HG02885 (cell line): ENCODE measurements around the gene KLF15.

Experiments
- ATAC-seq: cut with Tn5 transposase; IDR thresholded peaks from one replicate; pipeline ENCODE4 v1.9.1; 2021; ENCODE audit warnings: mild to moderate bottlenecking; ENCODE audit not compliant: unreplicated experiment, poor library complexity

The KLF15 gene

DNA sequence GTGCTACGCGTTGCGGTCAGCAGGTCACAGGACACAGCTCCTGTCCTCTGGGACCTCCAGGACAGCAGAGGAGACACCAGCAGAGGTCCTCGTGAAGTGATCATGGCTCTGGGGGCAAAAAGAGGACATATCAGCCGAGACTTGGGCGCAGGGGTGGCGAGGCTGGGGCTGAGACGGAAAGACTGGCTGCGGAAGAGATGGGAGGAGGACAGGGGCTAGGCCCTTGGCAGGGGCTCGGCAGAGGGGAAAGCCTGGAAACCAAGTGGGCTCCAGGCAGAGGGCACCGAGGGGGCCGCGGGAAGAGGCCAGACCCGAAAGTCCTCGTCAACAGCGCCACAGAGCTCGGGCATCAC is 32.6 kb upstream of the KLF15 start:
- no peak for ATAC-seq

DNA sequence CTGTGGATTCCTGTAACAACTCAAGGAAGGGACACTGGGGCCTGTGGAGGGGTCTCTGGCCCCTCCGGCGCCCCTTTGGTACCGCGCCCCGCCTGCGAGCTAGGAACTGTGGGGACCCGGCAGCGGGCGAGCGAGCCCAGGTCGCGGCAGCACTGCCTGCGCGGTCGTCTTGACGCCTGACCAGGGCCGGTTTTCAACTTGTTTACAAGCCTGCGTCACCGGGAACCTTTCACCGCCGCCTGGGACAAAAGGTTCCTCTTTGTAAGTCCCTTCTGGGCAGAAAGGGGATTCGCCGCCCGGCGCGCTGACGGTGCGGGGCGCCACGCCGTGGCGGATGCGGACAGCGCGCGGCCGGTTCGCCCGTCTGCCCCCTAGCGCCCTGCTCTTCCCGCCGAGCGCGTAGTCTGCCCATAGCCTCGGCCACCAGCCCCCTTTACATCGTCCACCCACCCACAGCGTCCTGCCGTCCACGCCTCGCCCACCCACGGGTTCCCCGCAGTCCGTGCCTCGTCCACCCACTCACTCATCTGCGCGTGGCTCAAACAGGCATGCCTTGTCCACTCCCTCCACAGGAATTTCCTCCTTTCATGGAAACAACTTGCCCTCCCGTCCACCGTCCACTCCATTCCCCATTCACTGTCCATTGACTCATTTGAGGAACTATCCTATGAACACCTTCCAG is 32.0 kb upstream of the KLF15 start:
- ATAC-seq, result peak; percentile 77

DNA sequence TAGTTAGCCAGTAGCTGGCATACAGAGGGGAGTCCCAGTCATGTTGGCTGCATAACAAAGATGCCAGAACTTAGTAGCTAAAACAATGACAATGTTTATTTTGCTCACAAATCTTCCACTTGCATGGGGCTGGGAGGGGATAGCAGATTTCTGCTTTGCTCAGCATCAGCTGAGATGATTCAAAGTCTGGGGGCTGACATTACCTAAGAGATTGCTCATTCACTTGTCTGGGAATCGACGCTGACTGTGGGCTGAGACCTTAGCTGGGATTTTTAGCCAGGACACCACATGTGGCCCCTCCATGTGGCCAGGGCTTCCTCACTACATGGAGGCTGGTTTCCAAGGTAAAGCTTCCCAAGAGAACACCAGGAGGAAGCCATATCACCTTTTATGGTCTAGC is 24.8 kb upstream of the KLF15 start:
- ATAC-seq, result no peak

DNA sequence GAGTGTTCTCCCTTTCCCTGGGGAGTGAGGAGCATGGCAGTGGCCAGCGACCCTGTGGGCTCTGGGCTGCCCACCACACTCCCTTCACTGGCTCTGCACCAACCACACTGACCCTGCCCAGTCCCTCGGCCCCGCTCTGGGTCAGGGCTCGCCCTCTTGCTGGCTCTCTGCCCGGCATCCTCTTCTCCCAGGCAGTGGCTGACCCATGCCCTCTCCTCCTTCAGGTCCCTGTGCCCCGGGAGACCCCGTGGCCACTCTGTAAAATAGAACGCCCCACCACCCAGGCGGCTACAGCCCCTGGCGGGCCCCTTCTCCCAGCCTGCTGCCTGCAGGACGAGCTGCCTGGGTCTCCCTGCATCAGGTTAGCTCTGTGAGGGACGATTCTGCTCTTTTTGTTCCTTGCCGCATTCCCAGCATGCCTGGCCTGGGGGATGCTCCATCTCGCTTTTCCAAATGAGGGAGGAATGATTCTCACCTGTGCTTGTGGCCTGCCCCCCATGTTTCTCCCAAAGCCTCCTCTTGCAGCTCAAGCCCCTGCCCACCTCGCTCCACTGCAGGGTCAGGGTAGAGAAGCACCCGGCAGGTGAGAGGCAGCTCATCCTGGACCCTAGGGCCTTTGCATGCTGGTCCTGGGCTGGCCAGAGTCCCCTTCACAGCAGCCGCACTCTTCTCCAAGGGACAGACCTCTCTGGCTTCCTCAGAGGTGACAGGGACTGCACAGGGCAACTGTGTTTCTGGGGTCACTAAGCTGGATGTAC is 23.0 kb upstream of the KLF15 start:
- no peak for ATAC-seq

DNA sequence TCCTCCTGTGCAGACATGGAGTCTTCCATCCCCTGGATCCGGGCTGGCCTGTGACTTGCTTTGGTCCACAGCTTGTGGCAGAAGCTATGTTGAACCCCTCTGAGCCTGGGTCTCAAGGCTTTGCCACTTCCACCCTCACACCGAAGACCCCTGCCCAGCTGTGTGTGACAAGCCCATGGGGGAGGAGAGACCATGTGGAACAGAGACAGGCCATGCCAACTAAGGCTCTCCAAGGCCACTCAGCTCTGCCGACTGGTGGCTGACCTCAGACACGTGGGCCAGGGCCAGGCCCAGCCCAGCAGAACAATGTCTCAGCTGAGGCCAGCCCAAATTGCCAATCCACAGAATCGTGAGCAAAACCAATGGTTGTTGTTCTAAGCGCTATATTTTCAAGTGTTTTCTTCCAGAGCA is 21.1 kb upstream of the KLF15 start:
- ATAC-seq, result no peak

DNA sequence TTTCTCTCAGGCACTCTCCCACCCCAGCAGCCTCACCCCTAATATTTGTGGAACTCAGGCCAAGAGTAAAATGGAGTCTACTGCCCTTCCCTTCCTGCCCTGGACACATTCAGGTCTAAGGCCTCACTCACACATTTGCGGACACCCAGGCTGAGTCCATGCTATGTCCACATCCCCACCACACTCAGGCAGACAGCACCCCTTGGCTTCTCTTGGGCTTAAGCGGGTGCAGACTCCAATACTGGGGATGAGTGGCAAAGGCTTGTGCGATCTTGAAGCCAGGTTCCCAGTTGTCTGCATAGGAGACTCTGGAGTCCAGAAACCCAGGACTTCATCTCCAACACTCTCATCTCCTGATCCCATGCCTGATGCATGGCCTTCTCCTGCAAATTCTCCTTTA is 20.0 kb upstream of the KLF15 start:
- no peak for ATAC-seq

DNA sequence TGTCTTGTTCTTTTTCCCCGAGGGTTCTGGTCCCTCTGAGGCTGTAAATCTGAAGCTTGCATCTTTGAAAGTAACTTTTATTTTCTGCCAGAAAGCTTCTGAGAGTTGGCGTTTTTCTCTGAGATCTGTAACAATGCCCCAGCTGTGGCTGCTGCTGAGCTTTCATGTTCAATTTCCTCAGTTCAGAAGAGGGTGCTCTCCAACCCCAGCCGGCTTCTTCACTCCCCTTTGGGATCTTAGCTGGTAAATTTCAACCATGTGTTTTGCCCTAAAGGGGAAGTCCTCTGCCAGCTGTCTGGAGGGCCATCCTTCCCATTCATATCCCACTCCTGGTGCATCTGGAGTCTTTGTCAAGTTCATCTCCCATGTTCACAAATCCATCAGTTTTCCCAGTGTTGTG is 19.2 kb upstream of the KLF15 start:
- ATAC-seq, result no peak

DNA sequence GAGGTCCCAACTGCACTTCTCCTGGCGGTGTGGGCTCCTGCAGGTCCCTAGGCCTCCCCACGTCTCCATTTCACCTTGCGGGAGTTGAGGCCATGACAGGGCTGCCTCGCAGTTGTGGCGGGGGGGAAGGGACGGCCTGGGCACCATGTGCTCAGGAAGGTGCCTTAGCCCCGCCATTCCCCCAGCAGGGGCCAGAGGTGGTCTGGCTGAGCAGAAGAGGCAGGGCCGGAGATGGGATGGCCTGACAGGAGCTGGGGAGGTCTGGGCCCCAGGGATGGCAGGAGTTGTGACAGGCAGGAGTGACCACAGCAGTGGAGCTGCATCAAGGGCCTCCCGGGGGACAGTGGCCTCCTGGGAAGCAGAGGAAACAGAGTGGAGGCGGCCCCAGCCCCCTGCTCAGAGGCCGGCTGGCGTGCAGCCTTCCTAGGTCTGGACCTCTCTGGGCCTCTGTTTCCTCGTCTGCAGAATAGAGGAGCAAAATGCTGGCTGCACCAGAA is 18.7 kb upstream of the KLF15 start:
- ATAC-seq, result no peak

DNA sequence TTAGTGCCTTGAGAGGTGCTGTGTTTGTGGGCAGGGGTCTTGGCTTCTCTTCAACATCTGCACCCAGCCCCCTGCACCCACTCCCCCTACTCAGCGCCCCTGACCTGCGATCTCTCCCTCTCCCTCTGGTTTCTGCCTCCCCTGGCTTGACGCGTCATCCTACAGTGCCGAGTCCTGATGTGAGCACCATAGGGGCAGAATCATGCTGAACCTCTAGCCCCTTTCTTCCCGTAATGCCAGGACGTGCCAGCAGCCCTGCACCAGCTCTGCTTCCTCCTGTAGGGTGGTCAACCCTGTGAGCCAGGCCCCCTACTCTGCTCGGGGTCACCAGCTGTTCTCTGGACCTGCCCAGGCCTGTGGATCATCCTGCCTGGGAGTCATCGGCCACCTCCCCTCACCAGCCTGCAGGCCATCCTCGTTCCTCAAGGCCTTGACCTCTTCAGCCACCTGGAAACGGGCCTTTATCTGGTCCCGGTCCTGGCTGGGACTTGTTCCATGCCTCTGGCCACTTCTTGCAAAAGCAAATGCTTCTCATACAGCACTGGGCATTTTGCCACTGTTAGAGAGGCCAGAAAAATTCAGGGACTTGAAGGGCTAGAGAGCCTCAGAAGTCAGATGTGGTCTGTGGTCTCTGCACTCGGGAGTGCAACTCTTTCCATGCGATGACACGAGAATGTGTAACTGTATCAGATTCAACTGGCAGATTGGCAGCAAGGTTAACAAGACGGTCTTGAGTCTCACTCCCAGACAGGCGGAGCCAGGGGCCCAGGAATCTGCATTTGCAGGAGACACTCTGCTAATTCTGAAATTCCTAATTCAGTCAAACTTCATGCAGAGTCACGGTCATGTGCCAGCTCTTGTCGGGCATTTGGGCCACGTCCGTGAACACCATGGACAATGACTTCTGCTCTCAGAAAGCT is 16.7 kb upstream of the KLF15 start:
- ATAC-seq, result no peak

DNA sequence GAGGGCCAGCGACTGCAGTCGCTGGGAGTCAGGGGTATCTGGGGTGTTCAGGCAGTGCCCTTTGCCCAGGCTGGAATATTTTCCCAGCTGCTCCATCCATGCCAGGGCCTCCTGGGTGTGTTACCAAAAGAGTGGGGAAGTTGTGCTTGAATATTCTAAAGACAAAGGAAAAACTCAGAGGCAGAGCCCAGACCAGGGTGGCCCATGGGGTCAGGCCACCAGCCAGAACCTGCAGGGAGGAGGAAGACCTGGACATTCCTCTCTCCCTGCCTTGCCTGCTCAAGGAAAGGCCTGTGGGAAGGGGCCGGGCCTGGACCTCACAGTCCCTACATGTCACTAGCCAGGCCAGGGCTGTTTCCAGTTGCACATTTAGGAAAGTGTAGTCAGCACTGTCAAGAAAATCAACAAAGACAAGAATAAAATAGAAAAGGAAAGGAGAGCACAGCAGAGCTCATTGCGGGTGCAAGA is 16.0 kb upstream of the KLF15 start:
- no peak for ATAC-seq

DNA sequence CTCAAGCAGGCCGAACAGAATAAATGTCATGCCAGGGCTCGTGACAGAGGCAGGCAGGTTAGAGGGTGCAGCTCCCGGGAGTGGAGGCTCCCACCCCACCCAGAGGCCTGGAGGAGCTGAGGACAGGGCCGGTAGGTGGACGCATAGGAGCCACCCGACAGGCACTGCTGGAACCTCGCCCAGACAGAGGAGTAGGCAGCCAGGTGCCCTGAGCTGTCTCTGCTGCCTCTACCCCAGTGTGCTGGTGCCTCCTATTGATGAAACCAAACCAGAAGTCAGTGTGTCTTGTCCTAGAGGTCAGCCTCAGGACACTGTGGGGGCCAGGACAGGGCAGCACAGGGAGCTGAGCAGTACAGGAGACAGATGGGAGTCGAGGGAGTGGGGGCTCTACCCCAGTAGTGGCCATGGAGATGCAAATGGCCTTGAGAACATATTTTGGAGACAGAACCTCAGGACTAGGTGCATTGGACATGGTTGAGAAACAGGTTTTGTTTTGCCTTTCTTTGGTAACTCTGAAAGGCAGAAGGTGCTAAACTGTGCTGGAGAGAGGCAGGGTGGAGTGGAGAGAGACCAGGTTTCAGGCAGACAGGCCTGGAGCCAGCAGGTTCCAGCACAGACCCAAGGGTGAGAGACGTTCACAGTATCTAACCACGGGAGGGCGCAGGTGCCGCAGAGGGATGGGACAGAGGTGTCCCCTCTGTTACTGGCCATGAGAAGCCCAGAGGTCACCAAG is 15.4 kb upstream of the KLF15 start:
- ATAC-seq, result no peak

DNA sequence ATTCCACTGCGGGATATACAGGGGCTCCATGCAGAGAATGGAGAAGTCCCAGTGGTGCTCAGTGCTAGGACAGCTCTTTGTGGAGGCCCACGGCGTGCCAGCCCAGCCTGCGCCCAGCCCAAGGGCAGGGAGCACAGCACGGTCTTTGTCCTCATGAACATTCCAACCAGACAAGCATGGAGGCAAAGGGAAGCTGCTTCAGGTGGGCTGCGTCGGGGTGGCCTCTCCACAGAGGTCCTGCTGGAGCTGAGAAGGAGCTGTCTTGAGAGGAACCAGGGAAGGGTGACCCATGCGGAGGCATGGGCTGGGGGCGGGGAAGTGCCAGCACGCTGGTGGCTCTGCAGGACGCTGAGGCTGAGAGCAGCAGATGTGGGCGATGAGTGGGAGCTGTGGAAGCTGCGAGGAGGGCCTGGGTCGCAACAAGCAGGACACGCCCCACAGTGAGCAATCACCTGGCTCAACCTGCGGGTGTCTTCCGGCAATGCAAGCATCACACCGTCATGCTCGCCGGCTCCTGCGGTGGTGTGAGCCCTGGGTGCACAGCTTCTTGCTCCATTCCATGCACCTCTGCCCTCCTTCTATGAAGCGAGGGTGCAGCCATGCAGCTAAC is 14.0 kb upstream of the KLF15 start:
- ATAC-seq, result no peak

DNA sequence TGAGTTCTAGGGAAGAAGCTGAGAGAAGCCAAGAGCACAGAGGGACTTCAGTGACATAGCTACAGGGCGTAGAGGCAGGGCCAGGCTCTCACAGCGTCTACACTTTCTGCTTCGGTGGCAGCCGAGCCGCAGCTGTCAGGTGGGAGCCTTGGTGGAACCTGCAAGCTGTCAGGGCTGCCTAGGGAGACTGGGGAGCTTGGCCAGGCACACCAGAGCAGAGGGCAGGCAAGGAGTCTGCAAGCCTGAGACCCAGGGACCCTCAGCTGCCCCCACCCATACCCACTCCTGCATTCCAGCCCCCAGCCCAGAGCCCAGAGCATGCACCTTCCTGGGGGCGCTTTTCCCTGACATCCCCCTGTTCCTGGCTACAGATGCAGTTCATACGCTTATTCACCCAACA is 13.4 kb upstream of the KLF15 start:
- ATAC-seq, result no peak

DNA sequence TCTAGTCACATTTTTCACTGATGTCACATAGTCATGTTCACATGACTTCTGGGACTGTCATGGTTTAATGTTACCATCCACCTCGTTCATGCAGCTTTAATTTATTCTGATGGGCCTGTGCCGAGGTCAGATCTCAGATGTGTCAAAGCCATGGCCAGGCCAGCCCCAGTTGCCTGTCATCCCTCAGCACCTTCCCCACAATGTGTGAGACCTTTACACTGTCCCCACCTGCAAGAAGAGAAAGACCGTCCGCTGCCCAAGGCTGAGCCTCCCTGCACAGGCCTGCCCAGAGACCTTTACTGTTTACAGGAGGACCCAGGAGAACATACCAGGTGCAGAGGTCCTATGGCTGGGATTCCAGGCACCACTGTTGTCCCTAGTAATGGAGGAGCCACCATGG is 12.8 kb upstream of the KLF15 start:
- ATAC-seq, result no peak

DNA sequence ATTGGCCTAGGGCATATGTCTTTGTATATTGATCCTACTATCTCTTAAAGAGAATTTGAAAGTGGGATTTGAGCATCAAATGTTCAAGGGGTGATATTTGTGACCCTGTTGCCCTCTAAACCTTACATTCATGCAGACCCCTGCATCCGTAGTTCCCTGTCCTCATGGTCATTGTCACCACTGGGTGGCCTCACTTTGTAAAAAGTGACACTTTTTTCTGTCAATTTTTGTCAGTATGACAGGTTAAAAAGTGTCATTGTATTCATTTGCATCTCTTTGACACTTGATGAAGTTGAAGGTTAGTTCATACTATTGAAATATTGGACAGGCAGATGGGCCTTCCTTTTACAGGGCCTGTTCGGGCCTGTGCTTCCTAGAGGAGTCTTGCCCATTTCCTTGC is 12.3 kb upstream of the KLF15 start:
- ATAC-seq, result no peak

DNA sequence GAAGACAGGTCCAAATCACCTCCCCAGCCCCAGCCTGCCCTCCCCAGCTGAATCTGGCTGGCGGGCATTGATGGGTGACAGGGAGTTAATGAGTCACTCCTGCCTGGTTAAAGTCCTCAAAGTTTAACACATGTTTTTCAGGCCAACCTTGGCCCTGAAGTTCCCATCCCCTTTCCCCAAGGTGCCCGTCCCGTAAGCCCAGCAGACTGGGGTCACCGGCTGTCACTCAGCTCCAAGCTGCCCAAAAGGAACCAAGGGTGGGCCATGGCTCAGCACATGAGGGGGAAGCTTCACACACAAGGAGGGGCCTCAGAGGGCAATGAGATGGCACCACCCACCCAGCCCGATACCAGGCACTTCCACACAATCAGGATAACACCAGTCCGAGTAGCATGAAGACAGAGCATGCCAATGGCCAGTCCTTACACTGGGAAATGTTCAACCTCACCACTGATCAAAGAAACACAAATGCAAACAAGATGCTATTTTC is 10.2 kb upstream of the KLF15 start:
- no peak for ATAC-seq

DNA sequence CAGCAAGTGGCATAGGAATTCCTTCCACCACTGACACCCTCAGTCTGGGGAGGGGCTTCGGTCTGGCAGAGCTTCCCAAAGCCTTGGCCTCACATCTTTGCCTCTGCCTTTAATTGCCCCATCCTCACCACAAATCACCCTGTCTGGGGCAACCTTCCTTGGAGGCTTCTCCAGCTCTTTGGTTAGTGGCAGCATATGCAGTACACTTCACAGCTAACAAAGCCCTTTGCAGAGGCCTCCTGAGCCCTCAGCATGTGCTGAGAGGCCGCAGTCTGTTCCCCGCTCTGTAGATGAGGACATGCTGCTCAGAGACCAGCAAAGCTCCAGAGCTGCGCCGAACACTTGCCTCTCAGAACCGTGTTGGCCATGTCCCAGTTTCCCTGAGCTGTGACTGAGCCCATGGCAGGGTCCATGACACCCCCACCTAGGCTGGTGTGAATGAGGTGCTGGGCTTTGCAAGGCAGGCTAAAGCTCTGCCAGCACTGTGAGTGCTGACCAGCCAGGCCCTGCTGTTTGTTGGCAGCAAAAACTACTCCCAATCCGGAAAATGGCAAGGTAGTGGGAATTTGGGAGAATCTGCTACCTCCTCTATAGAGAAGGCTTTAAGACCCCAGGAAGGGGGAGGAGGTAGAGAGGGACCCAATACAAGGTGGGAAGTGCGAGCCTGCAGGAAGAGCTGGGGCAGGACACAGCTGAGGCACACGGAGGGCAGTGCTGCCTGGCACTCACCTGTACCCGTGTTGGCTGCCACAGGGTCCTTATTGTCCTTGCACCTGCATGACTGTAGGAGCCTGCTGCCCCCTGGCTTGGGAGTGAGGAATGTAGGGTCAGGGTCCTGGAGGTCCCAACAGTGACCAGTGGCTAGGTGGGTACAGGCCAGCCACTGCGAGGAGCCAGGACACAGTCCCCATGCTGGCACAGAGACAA is 8.4 kb upstream of the KLF15 start:
- ATAC-seq, result no peak

DNA sequence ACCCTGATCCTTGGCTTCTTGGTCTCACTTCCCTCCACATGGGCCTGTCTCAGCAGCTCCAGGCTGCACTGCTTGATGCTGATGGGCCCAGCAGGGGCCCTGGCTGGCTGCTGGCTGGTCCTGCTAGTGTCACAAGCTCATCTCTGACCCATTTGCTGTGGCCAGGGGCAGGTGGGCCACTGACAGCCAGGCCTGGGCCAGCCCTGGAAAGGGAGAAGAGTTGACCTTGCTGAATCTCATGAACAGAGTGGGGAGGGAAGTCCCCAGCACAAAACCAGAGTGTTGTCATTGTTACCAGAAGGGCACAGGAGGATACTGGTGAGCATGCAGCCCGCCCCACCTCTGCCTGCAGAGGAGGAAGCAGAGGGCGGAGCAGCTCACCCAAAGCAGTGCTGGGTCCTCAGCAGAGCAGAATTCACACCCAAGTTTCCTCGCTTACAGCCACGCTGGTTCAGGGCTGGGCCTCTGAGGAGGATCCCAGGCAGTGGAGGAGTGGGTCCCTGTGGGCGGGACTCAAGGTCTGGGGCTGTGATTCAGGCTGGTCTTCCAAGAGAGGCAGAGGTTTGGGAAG is 7.6 kb upstream of the KLF15 start:
- no peak for ATAC-seq
